ENCODE results near the gene METTL24. TPM values are rescaled to one million over a fixed set of nuclear protein-coding genes. Genes with fewer than 3 reads are reported as not detected.

The METTL24 gene
- total and polyA plus RNA-seq, 2 of the 13 experiments (the other 11 are each of a cell fraction or from before 2014, with no cell fraction given) = not detected

DNA sequence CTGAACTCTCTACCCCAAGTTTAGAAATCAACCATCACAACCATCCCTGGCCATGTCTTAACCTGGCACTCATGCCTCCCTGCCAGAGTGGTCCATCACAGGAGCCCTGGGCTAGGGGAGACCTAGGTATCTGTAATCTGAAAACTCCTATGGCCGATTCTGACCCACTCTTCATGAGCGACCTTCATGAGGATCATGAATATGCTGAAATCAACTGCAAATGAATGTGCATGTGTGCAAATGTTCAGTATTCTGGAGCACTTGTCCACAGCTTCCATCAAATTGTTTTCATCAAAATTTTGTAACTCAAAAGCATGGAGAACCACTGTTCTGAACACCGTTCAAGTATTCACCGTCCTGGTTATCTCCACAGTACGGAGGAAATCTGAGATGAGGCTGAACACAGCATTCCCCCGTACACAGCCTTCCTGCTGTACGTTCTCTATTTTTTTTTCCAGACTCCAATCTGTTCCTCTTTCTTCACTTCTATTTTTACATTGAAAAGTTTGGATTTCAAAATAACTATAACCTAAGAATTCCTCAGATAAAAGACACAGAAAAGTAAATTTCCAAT is 17.7 kb downstream of the METTL24 start (continued):
- TF ChIP-seq, protein P1, sequence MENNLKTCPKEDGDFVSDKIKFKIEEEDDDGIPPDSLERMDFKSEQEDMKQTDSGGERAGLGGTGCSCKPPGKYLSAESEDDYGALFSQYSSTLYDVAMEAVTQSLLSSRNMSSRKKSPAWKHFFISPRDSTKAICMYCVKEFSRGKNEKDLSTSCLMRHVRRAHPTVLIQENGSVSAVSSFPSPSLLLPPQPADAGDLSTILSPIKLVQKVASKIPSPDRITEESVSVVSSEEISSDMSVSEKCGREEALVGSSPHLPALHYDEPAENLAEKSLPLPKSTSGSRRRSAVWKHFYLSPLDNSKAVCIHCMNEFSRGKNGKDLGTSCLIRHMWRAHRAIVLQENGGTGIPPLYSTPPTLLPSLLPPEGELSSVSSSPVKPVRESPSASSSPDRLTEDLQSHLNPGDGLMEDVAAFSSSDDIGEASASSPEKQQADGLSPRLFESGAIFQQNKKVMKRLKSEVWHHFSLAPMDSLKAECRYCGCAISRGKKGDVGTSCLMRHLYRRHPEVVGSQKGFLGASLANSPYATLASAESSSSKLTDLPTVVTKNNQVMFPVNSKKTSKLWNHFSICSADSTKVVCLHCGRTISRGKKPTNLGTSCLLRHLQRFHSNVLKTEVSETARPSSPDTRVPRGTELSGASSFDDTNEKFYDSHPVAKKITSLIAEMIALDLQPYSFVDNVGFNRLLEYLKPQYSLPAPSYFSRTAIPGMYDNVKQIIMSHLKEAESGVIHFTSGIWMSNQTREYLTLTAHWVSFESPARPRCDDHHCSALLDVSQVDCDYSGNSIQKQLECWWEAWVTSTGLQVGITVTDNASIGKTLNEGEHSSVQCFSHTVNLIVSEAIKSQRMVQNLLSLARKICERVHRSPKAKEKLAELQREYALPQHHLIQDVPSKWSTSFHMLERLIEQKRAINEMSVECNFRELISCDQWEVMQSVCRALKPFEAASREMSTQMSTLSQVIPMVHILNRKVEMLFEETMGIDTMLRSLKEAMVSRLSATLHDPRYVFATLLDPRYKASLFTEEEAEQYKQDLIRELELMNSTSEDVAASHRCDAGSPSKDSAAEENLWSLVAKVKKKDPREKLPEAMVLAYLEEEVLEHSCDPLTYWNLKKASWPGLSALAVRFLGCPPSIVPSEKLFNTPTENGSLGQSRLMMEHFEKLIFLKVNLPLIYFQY (CRISPR knock-in tag; IDR thresholded peaks at IDR 0.05; ENCODE audit: borderline replicate concordance) = no peak
- TF ChIP-seq, protein P2, sequence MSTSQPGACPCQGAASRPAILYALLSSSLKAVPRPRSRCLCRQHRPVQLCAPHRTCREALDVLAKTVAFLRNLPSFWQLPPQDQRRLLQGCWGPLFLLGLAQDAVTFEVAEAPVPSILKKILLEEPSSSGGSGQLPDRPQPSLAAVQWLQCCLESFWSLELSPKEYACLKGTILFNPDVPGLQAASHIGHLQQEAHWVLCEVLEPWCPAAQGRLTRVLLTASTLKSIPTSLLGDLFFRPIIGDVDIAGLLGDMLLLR (CRISPR knock-in tag; IDR thresholded peaks at IDR 0.05) = no peak

DNA sequence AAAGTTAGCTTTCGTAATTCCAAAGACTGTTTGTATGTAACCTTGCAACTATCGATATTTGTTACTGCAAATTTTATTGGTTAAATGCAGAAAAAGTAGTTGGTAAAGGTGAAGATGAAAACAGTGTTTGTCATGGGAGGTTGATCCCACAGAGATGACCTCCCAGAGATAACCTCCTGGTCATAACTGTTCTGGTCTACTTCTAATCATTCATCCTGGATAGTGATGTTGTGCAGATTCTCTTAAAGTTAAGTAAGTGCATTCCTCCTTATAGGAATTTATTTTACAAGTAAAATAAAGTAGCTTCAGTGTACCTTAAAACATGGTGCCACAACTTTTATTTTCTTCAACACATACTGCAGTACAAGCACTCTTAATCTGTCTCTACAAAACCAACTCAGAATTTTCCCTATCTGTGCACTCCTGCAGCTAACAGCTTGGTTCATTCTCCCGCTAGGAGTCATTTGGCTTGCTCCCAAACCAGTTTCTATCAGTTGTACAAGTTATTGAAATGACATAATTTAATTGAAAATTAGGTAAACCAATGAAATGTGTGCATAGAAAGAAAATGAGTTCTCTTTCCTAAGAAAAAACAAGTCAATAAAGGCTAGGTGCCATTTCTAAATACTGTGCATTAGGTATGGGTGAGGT is 19.2 kb downstream of the METTL24 start:
- BruUV-seq (replicated peaks) = no TSS peak
- intact Hi-C loops (cut with micrococcal nuclease; ENCODE audit: unreplicated experiment) = no loop called here
- no peaks in the 10 kb centered on the region for H3K79me2 ChIP-seq (ENCODE audit: insufficient read depth, low read length)
- ChIA-PET CTCF (ENCODE audit: low intra/inter-chr PET ratio, low total read pairs) (no interaction called here), POLR2A (no interaction called here)
- no peak overlapping the region for H3K4me2 ChIP-seq (ENCODE audit: low read depth, low read length)
- no peaks in the 10 kb centered on the region for H4K20me1 ChIP-seq (ENCODE audit: insufficient read depth, low read length)
- no peaks in the 10 kb centered on the region for H3K9me3 ChIP-seq (ENCODE audit: low read length)
- ATAC-seq (no peak), FAIRE-seq (no peak), DNase-seq (ENCODE audit: low spot score) (no peak)
- no peaks in the 10 kb centered on the region for H3K4me1 ChIP-seq (ENCODE audit: insufficient read depth, low read length)
- in situ Hi-C loops (cut with HindIII; ENCODE audit: extremely low pct_ligation_motif_present, low pct_unique_long_range_greater_than_20kb) = no loop called here
- H3K27ac ChIP-seq (ENCODE audit: extremely low read length, insufficient read depth, low read length) = no peak overlapping the region
- no peak overlapping the region for H3K9ac ChIP-seq (ENCODE audit: insufficient read depth, low read depth, low read length)
- 36% methylated on average over 3 of the region's 3 CpGs for whole genome bisulfite sequencing (ENCODE audit: low lambda C conversion rate)
- no peaks in the 10 kb centered on the region for H3K36me3 ChIP-seq (replicated peaks in 1 of 2; ENCODE audit: control insufficient read depth in 1 of 2, insufficient read depth in 2 of 2, low read length in 2 of 2)
- no peak overlapping the region for H3K4me3 ChIP-seq (replicated peaks in 1 of 3; ENCODE audit: insufficient read depth in 1 of 3, low read depth in 2 of 3, low read length in 3 of 3)
- H2AFZ ChIP-seq (ENCODE audit: low read length) = no peak overlapping the region
- H3K27me3 ChIP-seq (ENCODE audit: control insufficient read depth in 1 of 2, insufficient read depth in 2 of 2, low read length in 2 of 2) = no peaks in the 10 kb centered on the region; a peak in 2 of 5 replicates
- TF ChIP-seq, protein P3, sequence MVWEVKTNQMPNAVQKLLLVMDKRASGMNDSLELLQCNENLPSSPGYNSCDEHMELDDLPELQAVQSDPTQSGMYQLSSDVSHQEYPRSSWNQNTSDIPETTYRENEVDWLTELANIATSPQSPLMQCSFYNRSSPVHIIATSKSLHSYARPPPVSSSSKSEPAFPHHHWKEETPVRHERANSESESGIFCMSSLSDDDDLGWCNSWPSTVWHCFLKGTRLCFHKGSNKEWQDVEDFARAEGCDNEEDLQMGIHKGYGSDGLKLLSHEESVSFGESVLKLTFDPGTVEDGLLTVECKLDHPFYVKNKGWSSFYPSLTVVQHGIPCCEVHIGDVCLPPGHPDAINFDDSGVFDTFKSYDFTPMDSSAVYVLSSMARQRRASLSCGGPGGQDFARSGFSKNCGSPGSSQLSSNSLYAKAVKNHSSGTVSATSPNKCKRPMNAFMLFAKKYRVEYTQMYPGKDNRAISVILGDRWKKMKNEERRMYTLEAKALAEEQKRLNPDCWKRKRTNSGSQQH (CRISPR knock-in tag; IDR thresholded peaks at IDR 0.05; ENCODE audit: low read depth) = no peak
- TF ChIP-seq, protein P4, sequence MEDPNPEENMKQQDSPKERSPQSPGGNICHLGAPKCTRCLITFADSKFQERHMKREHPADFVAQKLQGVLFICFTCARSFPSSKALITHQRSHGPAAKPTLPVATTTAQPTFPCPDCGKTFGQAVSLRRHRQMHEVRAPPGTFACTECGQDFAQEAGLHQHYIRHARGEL (CRISPR knock-in tag; IDR thresholded peaks at IDR 0.05) = no peak
- no peak for TF ChIP-seq ZFP62 (CRISPR knock-in tag; IDR thresholded peaks at IDR 0.05)
- TF ChIP-seq ADNP (CRISPR knock-in tag; IDR thresholded peaks at IDR 0.05) = no peak
- TF ChIP-seq ZBTB42 (CRISPR knock-in tag; IDR thresholded peaks at IDR 0.05) = no peak
- no peak for TF ChIP-seq ZNF562 (CRISPR knock-in tag; IDR thresholded peaks at IDR 0.05; ENCODE audit: borderline replicate concordance)
- no peak for TF ChIP-seq THAP11 (CRISPR knock-in tag; IDR thresholded peaks at IDR 0.05)
- TF ChIP-seq, protein P5, sequence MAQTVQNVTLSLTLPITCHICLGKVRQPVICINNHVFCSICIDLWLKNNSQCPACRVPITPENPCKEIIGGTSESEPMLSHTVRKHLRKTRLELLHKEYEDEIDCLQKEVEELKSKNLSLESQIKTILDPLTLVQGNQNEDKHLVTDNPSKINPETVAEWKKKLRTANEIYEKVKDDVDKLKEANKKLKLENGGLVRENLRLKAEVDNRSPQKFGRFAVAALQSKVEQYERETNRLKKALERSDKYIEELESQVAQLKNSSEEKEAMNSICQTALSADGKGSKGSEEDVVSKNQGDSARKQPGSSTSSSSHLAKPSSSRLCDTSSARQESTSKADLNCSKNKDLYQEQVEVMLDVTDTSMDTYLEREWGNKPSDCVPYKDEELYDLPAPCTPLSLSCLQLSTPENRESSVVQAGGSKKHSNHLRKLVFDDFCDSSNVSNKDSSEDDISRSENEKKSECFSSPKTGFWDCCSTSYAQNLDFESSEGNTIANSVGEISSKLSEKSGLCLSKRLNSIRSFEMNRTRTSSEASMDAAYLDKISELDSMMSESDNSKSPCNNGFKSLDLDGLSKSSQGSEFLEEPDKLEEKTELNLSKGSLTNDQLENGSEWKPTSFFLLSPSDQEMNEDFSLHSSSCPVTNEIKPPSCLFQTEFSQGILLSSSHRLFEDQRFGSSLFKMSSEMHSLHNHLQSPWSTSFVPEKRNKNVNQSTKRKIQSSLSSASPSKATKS (CRISPR knock-in tag; IDR thresholded peaks at IDR 0.05) = no peak

Measured in HepG2 (cell line).